Measurements from ENCODE around the gene PRKCH.

Gene PRKCH

DNA sequence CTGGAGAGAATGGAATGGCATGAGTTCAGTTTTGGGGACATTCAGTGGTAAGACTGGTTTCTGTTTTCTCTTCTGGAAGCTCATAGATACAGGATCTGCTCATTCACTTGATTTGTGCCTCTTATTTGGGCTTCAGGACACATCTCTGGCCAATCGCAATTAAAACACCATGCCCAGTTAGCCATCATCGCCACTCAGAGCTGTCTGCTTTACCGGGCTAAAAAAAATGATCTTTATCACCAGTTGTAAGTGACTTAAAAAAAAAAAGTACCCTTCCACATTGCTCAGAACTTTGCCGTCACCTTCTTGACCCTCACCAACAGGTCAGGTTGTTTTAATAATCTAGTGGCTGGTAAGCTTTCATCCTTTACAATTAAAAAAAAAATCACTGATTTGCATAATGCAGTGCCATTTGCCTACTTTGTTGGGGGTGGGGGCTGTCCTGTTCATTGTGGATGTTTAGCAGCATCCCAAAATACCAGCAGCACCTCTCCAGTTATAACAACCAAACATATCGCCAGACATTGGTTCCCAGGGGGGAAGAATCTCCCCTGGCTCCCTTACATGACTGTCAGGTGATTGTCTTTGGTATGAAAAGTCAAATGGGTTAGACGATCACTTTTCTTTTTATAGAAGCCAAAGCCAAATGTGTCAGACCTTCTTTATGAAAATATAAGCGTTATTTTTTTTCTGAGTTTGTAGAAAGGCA lies 150.1 kb downstream of the PRKCH start:
- Mint-ChIP-seq H3K27ac (peak overlapping the region; percentile 99), H3K9me3 (peaks cover 3% of the 10 kb centered on the region), H3K27me3 (no peaks in the 10 kb centered on the region), H3K4me3 (peak overlapping the region; percentile 84), H3K36me3 (ENCODE audit: low read depth) (peaks cover 76% of the 10 kb centered on the region), H3K4me1 (ENCODE audit: low read depth) (peaks cover 92% of the 10 kb centered on the region)

DNA sequence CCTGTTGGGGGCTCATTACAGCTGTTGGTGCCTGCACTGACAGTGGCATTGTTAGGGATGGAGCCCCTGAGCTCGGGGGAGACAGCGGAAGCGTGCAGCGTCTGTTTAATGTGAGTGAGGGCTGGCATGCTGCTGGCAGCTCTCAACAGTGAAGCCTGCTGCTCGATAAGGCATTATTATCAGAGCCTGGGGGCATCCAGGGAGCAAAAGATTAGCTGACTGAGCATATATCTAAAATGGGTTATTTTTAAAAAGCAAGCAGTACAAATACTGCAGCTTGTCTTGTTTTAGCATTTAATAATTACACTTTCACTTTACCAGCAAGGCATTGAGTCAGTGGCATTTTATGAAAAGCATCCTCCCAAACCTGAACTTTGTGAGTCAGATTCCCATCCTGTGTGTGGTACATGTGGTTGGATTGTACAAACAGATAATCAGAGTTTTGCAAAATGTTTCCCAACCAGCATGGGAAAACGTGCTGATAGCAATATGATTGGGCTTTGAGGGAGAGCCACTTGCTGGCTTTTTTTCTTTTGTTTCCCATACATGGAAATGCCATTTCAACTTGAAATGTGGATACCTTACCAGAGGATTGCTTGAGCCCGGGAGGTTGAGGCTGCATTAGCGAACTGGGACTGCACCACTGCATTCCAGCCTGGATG lies 150.8 kb downstream of the PRKCH start:
- H3K9me3 Mint-ChIP-seq = peaks cover 3% of the 10 kb centered on the region
- H3K27me3 Mint-ChIP-seq = no peaks in the 10 kb centered on the region
- H3K4me1 Mint-ChIP-seq (ENCODE audit: low read depth) = peaks cover 98% of the 10 kb centered on the region
- peaks cover 77% of the 10 kb centered on the region for H3K36me3 Mint-ChIP-seq (ENCODE audit: low read depth)
- peak overlapping the region; percentile 84 for H3K4me3 Mint-ChIP-seq
- H3K27ac Mint-ChIP-seq = peak overlapping the region; percentile 99

DNA sequence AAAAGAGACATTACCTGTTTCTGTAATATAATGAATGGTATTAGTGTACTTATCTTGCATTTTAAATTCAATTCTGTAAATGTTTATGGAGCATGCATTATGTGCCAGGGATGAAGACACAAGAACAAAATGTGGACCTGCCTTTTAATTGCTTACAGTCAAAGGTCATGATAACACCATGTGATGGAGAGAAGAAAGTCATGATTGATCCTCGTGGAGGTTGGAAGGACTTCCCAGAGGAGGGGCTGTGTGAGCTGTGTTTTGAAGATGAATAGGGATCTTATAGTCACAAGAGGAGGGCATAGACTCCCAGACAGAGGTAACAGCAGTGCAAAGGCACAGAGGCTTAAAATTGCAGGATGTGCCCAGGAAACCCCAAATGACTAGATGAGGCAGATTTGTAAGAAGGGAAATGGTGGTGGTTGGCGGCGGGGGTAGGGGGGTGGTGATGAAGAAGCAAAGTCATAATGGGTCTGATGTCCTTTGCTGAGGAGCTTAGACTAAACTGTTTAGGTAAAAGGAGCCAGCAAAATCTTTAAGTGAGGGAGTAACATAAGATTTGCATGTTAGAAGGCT lies 151.5 kb downstream of the PRKCH start:
- Mint-ChIP-seq H3K36me3 (ENCODE audit: low read depth) (peaks cover 76% of the 10 kb centered on the region), H3K27me3 (no peaks in the 10 kb centered on the region), H3K4me3 (peak overlapping the region; percentile 84), H3K9me3 (peaks cover 3% of the 10 kb centered on the region), H3K27ac (peak overlapping the region; percentile 99), H3K4me1 (ENCODE audit: low read depth) (peaks cover 98% of the 10 kb centered on the region)

DNA sequence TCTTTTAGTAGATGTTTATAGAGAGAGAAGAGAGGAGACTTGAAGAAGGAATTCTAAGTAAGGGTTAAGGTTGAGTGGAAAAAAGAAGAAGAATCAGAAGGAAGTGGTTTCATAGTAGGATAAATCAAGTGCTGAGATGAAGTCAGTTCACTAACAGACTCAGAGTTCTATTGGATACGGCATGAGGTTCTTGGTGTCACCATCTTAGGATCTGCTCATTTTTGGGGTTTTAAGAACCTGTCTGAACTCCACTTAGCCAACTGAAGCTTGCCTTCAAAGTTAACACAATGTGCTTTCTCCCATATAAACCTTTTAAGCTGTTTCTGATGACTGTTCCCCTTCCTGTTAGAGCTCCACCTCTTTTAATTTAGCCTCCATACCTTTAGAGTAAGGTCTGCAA lies 152.6 kb downstream of the PRKCH start:
- peak overlapping the region; percentile 99 for H3K27ac Mint-ChIP-seq
- H3K4me3 Mint-ChIP-seq = peak overlapping the region; percentile 49
- peaks cover 3% of the 10 kb centered on the region for H3K9me3 Mint-ChIP-seq
- H3K27me3 Mint-ChIP-seq = no peaks in the 10 kb centered on the region
- H3K4me1 Mint-ChIP-seq (ENCODE audit: low read depth) = peaks cover 98% of the 10 kb centered on the region
- peaks cover 70% of the 10 kb centered on the region for H3K36me3 Mint-ChIP-seq (ENCODE audit: low read depth)

DNA sequence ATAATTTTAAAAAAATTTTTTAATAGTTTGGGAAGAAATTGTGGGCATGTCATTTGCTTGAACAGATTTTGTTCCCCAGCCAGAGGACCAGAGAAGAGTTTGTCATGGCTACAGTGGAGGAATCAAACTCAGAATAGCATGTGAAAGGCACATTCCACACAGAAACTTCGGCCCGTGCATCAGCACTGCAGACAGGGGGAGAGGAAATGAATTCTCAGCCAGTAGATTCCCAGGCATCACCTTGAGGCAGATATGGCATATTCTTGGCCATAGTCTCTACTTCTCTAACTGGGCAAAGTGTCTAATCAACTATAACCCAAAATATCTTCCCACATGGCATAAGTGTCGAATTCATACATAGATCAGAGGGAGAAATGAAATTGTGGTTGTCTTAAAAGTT lies 153.3 kb downstream of the PRKCH start:
- peak overlapping the region; percentile 99 for H3K27ac Mint-ChIP-seq
- peaks cover 98% of the 10 kb centered on the region for H3K4me1 Mint-ChIP-seq (ENCODE audit: low read depth)
- H3K4me3 Mint-ChIP-seq = peak overlapping the region; percentile 53
- peaks cover 3% of the 10 kb centered on the region for H3K9me3 Mint-ChIP-seq
- H3K36me3 Mint-ChIP-seq (ENCODE audit: low read depth) = peaks cover 72% of the 10 kb centered on the region
- no peaks in the 10 kb centered on the region for H3K27me3 Mint-ChIP-seq

DNA sequence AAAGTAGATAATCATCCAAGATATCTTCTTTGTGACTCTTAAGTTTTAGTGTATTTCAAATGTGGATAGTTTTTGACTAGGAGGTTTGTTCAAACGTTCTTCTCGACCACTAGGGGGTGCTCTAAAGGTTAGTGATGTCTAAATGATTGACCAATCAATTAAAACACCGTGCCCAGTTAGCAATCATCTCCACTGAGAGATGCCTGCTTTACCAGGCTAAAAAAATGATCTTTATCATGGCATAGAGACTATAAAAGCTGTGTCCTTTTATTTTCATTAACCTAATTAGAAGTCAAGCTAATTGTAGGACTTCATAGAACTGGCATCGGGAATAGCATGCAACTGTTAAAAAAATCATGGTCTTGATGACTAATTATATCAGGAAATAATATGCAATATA lies 153.9 kb downstream of the PRKCH start:
- Mint-ChIP-seq H3K27ac (peak overlapping the region; percentile 99), H3K4me1 (ENCODE audit: low read depth) (peaks cover 98% of the 10 kb centered on the region), H3K4me3 (peak overlapping the region; percentile 53), H3K36me3 (ENCODE audit: low read depth) (peaks cover 66% of the 10 kb centered on the region), H3K27me3 (no peaks in the 10 kb centered on the region), H3K9me3 (peaks cover 3% of the 10 kb centered on the region)

DNA sequence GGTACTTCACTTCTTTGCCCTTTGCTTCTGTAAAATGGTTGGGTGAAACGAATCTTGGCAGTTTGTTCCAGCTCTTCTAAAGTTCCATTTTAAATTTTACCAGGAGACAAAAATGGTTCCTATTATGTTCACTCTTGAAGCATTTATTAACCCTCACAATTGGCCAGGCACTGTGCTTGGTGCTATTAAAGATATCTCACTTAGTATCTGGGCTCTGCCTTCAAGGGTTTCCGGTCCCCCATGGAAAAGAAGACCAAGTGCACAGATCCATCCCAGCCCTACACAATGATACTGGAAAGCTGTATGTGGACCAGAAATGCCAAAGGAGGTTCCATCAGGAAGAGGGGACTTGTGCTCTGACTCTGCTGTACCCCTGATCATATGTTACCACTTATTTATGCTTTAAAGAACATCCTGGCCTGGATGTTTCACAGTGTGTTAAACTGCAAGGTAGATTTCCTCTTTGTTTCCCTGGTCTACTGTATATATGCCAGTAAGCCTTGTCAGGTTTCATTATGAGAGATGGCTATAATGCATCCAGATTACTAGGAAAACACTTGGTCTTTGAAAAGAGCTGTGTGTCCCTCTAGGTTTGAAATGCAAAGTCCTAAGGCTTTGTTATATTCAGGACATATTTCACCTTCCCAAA lies 154.8 kb downstream of the PRKCH start:
- peaks cover 63% of the 10 kb centered on the region for H3K36me3 Mint-ChIP-seq (ENCODE audit: low read depth)

DNA sequence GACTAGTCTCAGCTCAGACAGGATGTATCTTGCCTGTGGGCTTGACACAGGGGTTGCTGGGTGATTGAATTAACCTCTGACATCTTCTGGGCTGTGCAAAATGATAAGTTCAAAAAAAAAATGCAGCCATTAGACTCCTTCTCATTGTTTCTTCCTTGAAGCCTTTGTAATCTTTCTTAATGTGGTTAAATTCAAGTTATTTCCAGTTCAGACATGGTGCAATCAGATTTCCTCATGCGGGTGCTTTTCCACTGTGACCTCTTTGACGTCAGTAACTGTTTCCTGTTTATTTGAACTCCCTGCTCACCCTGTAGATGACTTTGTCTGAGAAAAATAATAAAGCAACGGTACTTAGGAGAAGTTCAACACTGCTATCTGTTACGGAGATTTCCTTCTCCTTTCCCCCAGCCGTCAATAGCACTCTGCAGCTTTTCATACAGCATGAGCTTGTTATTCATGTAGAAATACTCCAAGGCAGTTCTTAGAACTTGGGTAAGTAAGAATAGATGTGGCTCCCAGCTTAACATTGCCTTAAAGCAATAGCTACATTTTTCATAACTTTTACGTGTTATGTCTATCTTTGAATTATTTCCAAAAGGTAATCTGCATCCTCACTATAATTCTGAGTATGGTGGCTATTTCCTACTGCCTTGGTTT lies 155.5 kb downstream of the PRKCH start:
- H3K4me1 Mint-ChIP-seq (ENCODE audit: low read depth) = peaks cover 98% of the 10 kb centered on the region
- H3K27me3 Mint-ChIP-seq = no peaks in the 10 kb centered on the region
- peaks cover 65% of the 10 kb centered on the region for H3K36me3 Mint-ChIP-seq (ENCODE audit: low read depth)
- peak overlapping the region; percentile 99 for H3K27ac Mint-ChIP-seq
- H3K4me3 Mint-ChIP-seq = peak overlapping the region; percentile 81
- peaks cover 3% of the 10 kb centered on the region for H3K9me3 Mint-ChIP-seq

More for the DNA sequence above, 154.8 kb downstream of the PRKCH start:
- Mint-ChIP-seq H3K4me3 (peak overlapping the region; percentile 81), H3K27me3 (no peaks in the 10 kb centered on the region), H3K27ac (peak overlapping the region; percentile 99), H3K9me3 (peaks cover 3% of the 10 kb centered on the region), H3K4me1 (ENCODE audit: low read depth) (peaks cover 98% of the 10 kb centered on the region)

DNA sequence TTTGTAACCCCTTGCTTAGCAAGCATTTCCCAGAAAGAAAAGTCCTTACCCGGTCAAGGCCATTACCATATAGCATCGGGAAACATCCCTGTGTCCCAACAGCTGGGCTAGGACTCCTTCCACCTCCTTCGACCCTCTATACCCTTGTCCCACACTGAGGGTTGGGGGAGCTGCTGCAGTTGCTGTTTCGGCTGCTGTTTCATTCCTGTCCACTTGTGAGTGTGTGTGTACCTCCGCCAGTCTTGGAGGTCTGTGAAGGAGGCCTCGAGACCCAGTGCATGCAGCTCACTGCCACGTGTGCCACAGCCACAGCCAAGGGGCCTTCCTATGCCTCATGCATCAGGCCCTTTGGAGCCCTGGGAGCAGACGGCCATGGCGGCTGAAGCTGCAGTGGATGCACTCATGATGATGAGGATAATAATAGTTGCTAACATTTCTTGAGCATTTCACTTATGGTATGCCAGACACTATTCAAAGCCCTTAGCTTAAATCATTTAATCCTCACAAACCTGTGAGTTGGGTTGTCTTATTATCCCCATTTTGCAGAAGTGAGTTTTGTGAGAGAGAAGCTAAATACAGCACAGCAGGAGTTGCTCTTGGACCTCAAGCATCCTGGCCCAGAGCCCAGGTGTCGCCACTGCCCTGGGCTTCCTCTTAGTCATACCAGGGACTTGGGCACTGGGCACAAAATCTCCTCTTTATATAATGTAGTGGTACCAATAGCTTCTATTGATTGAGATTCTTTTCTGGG lies 156.5 kb downstream of the PRKCH start:
- H3K27me3 Mint-ChIP-seq = no peaks in the 10 kb centered on the region
- peaks cover 69% of the 10 kb centered on the region for H3K36me3 Mint-ChIP-seq (ENCODE audit: low read depth)
- H3K4me1 Mint-ChIP-seq (ENCODE audit: low read depth) = peaks cover 96% of the 10 kb centered on the region
- peak overlapping the region; percentile 81 for H3K4me3 Mint-ChIP-seq
- H3K9me3 Mint-ChIP-seq = peaks cover 3% of the 10 kb centered on the region
- peak overlapping the region; percentile 99 for H3K27ac Mint-ChIP-seq

DNA sequence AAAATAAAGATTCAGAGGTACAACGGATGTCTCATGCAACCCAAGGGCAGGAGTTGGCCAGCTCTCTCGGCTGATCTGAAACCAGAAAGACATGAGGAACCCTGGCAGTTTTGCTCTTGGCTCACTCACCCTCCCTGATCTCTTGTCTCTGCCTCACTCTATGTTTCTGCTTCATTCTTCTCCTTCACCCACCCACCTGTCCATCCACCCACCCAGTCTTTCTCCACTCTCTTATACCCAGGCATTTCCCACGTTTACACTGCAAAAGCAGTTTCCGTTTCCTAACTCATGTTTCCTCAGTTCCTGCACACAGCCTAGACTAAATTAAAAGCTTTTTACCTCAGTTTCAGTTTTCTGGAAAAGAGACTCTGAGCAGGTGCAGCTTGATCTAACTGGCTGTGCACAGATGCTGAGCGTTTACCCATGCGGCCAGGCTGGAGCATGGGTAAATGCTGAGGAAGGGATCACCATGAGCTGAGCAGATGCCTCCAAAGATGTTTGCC lies 157.6 kb downstream of the PRKCH start:
- Mint-ChIP-seq H3K27ac (peak overlapping the region; percentile 99), H3K4me3 (peak overlapping the region; percentile 81), H3K9me3 (no peaks in the 10 kb centered on the region), H3K36me3 (ENCODE audit: low read depth) (peaks cover 68% of the 10 kb centered on the region), H3K27me3 (no peaks in the 10 kb centered on the region), H3K4me1 (ENCODE audit: low read depth) (peaks cover 94% of the 10 kb centered on the region)

DNA sequence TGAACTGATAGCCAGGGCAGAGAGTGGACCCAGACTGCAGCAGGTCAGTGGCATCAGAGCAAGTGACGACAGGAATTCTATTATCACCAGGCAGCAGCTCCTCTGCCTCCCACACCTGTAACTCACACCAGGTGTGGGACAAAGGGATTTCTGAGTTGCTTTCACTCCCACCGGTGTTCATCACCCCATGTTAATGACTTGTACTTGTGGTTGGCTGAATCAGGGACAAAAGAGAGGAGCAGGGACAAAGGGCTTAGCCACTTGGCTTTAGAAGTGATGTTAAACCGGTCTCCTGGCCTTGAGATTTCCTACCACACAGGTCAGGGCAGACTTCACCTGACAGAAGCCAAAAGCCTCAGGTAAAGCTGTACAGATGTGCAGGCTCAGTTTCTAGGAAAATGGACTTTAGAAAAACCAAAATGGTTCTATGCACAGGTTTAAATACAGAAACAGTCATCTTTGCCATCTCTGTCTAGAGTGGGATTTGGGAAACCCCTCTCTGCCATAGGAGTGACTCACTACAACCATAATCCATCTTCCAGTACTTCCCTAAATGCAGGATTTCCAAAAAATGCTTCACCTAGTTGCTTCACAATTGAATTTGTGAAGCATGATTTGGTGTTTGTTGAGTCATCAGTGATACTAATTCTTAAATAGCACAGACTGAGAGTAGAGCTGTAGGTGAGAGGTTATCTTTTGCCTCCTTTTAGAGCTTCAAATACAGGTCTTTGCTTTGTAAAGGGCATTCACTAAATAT lies 158.5 kb downstream of the PRKCH start:
- Mint-ChIP-seq H3K27ac (peak overlapping the region; percentile 99), H3K4me1 (ENCODE audit: low read depth) (peaks cover 92% of the 10 kb centered on the region), H3K36me3 (ENCODE audit: low read depth) (peaks cover 67% of the 10 kb centered on the region), H3K4me3 (peak overlapping the region; percentile 81), H3K27me3 (no peaks in the 10 kb centered on the region), H3K9me3 (no peaks in the 10 kb centered on the region)

DNA sequence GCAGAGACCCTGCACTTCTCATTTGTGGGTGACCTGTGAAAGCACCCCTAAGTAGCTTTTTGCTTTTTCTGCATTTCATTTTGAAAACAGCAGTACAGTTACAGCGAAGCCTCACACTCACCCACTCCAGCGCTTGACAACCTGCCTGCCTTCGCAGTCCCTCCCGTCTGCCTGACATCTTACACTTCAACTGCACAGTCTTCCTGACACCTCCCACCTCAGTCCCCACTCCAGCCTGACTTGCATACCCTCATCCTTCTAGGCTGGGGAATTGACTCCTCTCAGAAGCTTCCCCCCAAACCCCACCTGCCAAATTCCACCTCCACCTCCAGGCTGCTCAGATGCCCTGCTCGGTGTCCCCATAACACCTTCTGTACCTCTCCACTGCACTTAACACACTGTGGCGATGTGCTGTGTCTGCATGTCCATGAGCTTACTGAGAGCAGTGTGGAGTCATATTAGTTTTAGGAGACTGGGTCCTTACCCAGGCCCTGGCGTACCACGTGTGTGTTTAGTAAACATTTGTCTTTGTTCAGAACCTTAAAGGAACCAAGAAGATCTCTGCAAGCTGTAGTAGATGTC lies 159.4 kb downstream of the PRKCH start:
- Mint-ChIP-seq H3K4me3 (peak overlapping the region; percentile 45), H3K36me3 (ENCODE audit: low read depth) (peaks cover 70% of the 10 kb centered on the region), H3K27ac (peak overlapping the region; percentile 99), H3K9me3 (no peaks in the 10 kb centered on the region), H3K4me1 (ENCODE audit: low read depth) (peaks cover 89% of the 10 kb centered on the region), H3K27me3 (no peaks in the 10 kb centered on the region)

DNA sequence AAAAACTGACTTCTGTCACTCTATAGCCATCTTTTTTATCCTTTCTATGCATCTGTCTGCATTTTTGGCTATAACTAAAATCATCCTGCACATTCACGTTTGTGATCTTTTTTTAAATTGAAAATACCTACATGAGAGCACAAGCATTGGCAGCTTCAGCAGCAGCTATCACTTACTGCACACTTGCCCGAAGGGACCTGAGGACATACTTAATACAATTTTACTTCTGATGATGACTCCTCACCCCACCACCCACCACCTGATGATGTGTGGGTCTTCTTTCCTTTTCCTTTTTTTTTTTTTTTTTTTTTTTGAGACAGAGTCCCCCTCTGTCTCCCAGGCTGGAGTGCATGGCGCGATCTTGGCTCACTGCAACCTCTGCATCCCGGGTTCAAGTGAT lies 160.3 kb downstream of the PRKCH start:
- Mint-ChIP-seq H3K4me1 (ENCODE audit: low read depth) (peaks cover 87% of the 10 kb centered on the region), H3K36me3 (ENCODE audit: low read depth) (peaks cover 71% of the 10 kb centered on the region), H3K9me3 (no peaks in the 10 kb centered on the region), H3K27ac (peak overlapping the region; percentile 99), H3K27me3 (no peaks in the 10 kb centered on the region), H3K4me3 (peak overlapping the region; percentile 23)
